GM23338 (cell line): ENCODE measurements around the gene EIF2S3B. TPM values are rescaled to one million over a fixed set of nuclear protein-coding genes. Genes with fewer than 3 reads are reported as not detected.

Experiments
- ATAC-seq: fragments of 200-7000 bp; cut with Tn5 transposase; 3 replicates; pipeline ENCODE4 v1.9.1; 2020
- DNase-seq: peaks from one replicate; pipeline ENCODE4 v3.0.0-alpha.2; 2015; ENCODE audit warnings: low spot score
- H2AFZ ChIP-seq: fragments of 200-600 bp; sonication (generic); 2 replicates; pipeline ENCODE4 v1.8.0; 2016; ENCODE audit warnings: antibody characterized with exemption, mild to moderate bottlenecking, moderate library complexity
- H3F3A ChIP-seq: fragments of 200-600 bp; sonication (generic); replicated peaks from 2 replicates; pipeline ENCODE4 v1.8.0; 2017; ENCODE audit warnings: antibody characterized with exemption, mixed run types, low read depth
- H3K27ac ChIP-seq: fragments of 200-600 bp; sonication (generic); 2 replicates; pipeline ENCODE4 v1.6.1; 2016; ENCODE audit warnings: low read depth
- H3K27me3 ChIP-seq: fragments of 200-600 bp; sonication (generic); 2 replicates; pipeline ENCODE4 v1.8.0; 2016; ENCODE audit warnings: mild to moderate bottlenecking, mixed run types, moderate library complexity; ENCODE audit not compliant: insufficient read depth
- H3K36me3 ChIP-seq: fragments of 200-600 bp; sonication (generic); 2 replicates; pipeline ENCODE4 v1.8.0; 2016; ENCODE audit warnings: mild to moderate bottlenecking; ENCODE audit not compliant: insufficient read depth
- H3K4me1 ChIP-seq: fragments of 200-600 bp; sonication (generic); 2 replicates; pipeline ENCODE4 v1.8.0; 2016; ENCODE audit warnings: mild to moderate bottlenecking, moderate library complexity; ENCODE audit not compliant: insufficient read depth
- H3K4me2 ChIP-seq: fragments of 200-600 bp; sonication (generic); 2 replicates; pipeline ENCODE4 v1.7.1; 2017; ENCODE audit warnings: mixed run types
- H3K4me3 ChIP-seq: fragments of 200-600 bp; sonication (generic); 2 replicates; pipeline ENCODE4 v1.6.1; 2016; ENCODE audit warnings: mixed run types
- H3K79me2 ChIP-seq: fragments of 200-600 bp; sonication (generic); replicated peaks from 2 replicates; pipeline ENCODE4 v1.8.0; 2017; ENCODE audit warnings: mild to moderate bottlenecking; ENCODE audit not compliant: insufficient read depth
- H3K9me2 ChIP-seq: fragments of 200-600 bp; sonication (generic); 2 replicates; pipeline ENCODE4 v1.8.0; 2017; ENCODE audit not compliant: insufficient read depth
- H4K20me1 ChIP-seq: fragments of 200-600 bp; sonication (generic); replicated peaks from 2 replicates; pipeline ENCODE4 v1.8.0; 2017; ENCODE audit warnings: mild to moderate bottlenecking; ENCODE audit not compliant: insufficient read depth
- H3K27ac Mint-ChIP-seq: 2 replicates; pipeline ENCODE4 v1.8.0; 2020; ENCODE audit warnings: inconsistent platforms, mild to moderate bottlenecking, moderate library complexity, mixed read lengths
- H3K27me3 Mint-ChIP-seq: 3 replicates; pipeline ENCODE4 v1.8.0; 2022; ENCODE audit warnings: low read depth, mild to moderate bottlenecking, moderate library complexity, mixed read lengths, inconsistent platforms; ENCODE audit not compliant: insufficient read depth, poor library complexity
- H3K36me3 Mint-ChIP-seq: 3 replicates; pipeline ENCODE4 v1.8.0; 2021; ENCODE audit warnings: low read depth, mild to moderate bottlenecking, inconsistent platforms, moderate library complexity, mixed read lengths
- H3K4me1 Mint-ChIP-seq: 3 replicates; pipeline ENCODE4 v1.8.0; 2020; ENCODE audit warnings: mild to moderate bottlenecking, inconsistent platforms, mixed read lengths
- H3K4me3 Mint-ChIP-seq: 3 replicates; pipeline ENCODE4 v1.8.0; 2021; ENCODE audit warnings: moderate library complexity, mild to moderate bottlenecking, inconsistent platforms, mixed read lengths
- H3K9me3 Mint-ChIP-seq: 3 replicates; pipeline ENCODE4 v1.8.0; 2020; ENCODE audit warnings: moderate library complexity, mild to moderate bottlenecking, inconsistent platforms, mixed read lengths
- CTCF ChIP-seq, 2 experiments: fragments of 200-600 bp in 1 of 2; sonication (generic) in 1 of 2; conservative IDR thresholded peaks; 2 replicates each; pipeline versions ENCODE4 v1.5.1 to v1.6.1; 2016 to 2017; ENCODE audit warnings: antibody characterized with exemption in 2 of 2, low read depth in 2 of 2, mild to moderate bottlenecking in 2 of 2, moderate library complexity in 1 of 2
- EZH2 ChIP-seq: fragments of 200-600 bp; sonication (generic); IDR thresholded peaks from one replicate; pipeline ENCODE4 v1.8.0; 2017; ENCODE audit warnings: antibody characterized with exemption, mild to moderate bottlenecking, low read depth; ENCODE audit not compliant: unreplicated experiment
- EZH2phosphoT487 ChIP-seq: fragments of 200-600 bp; sonication (generic); IDR thresholded peaks from one replicate; pipeline ENCODE4 v1.8.1; 2018; ENCODE audit warnings: antibody characterized with exemption; ENCODE audit not compliant: unreplicated experiment
- JUNB ChIP-seq: IDR thresholded peaks from one replicate; pipeline ENCODE4 v1.6.1; 2016; ENCODE audit warnings: antibody characterized with exemption; ENCODE audit not compliant: unreplicated experiment
- STAT1 ChIP-seq: IDR thresholded peaks from one replicate; pipeline ENCODE4 v1.6.1; 2016; ENCODE audit warnings: antibody characterized with exemption; ENCODE audit not compliant: unreplicated experiment
- ZNF114 ChIP-seq: fragments of 250-450 bp; sonication (Bioruptor Pico); IDR thresholded peaks from 2 replicates; pipeline ENCODE4 v1.5.0; 2020; ENCODE audit warnings: mild to moderate bottlenecking, moderate library complexity
- ZNF331 ChIP-seq: fragments of 250-450 bp; sonication (Bioruptor Pico); IDR thresholded peaks from 2 replicates; pipeline ENCODE4 v1.5.0; 2020; ENCODE audit warnings: low read depth, mild to moderate bottlenecking, moderate library complexity
- polyA plus RNA-seq: library from polyadenylated mRNA; unstranded; fragments of >200 nt; fragmentation: Nextera tagmentation; extraction: Ambion mirVana; gene quantifications from 2 replicates; pipeline ENCODE4 v1.2.1, GENCODE V29; 2016
- total RNA-seq: library from RNA; depleted of rRNA; stranded (reverse); fragments of >200 nt; shearing (Covaris generic); gene quantifications from 2 replicates; pipeline ENCODE4 v1.2.3, GENCODE V29; 2014
- TF ChIP-seq, protein P1 (sequence below): fragments of 250-450 bp; sonication (Bioruptor Pico); IDR thresholded peaks from 2 replicates; pipeline ENCODE4 v1.5.0; 2020; ENCODE audit warnings: mild to moderate bottlenecking, moderate library complexity
- TF ChIP-seq, protein P2 (sequence below): IDR thresholded peaks from 2 replicates; pipeline ENCODE4 v1.6.1; 2016; ENCODE audit warnings: antibody characterized with exemption

Gene EIF2S3B
- total and polyA plus RNA-seq, 2 experiments from 2014 or later, result 0.24 to 10.8 TPM

- TF ChIP-seq, protein P1, sequence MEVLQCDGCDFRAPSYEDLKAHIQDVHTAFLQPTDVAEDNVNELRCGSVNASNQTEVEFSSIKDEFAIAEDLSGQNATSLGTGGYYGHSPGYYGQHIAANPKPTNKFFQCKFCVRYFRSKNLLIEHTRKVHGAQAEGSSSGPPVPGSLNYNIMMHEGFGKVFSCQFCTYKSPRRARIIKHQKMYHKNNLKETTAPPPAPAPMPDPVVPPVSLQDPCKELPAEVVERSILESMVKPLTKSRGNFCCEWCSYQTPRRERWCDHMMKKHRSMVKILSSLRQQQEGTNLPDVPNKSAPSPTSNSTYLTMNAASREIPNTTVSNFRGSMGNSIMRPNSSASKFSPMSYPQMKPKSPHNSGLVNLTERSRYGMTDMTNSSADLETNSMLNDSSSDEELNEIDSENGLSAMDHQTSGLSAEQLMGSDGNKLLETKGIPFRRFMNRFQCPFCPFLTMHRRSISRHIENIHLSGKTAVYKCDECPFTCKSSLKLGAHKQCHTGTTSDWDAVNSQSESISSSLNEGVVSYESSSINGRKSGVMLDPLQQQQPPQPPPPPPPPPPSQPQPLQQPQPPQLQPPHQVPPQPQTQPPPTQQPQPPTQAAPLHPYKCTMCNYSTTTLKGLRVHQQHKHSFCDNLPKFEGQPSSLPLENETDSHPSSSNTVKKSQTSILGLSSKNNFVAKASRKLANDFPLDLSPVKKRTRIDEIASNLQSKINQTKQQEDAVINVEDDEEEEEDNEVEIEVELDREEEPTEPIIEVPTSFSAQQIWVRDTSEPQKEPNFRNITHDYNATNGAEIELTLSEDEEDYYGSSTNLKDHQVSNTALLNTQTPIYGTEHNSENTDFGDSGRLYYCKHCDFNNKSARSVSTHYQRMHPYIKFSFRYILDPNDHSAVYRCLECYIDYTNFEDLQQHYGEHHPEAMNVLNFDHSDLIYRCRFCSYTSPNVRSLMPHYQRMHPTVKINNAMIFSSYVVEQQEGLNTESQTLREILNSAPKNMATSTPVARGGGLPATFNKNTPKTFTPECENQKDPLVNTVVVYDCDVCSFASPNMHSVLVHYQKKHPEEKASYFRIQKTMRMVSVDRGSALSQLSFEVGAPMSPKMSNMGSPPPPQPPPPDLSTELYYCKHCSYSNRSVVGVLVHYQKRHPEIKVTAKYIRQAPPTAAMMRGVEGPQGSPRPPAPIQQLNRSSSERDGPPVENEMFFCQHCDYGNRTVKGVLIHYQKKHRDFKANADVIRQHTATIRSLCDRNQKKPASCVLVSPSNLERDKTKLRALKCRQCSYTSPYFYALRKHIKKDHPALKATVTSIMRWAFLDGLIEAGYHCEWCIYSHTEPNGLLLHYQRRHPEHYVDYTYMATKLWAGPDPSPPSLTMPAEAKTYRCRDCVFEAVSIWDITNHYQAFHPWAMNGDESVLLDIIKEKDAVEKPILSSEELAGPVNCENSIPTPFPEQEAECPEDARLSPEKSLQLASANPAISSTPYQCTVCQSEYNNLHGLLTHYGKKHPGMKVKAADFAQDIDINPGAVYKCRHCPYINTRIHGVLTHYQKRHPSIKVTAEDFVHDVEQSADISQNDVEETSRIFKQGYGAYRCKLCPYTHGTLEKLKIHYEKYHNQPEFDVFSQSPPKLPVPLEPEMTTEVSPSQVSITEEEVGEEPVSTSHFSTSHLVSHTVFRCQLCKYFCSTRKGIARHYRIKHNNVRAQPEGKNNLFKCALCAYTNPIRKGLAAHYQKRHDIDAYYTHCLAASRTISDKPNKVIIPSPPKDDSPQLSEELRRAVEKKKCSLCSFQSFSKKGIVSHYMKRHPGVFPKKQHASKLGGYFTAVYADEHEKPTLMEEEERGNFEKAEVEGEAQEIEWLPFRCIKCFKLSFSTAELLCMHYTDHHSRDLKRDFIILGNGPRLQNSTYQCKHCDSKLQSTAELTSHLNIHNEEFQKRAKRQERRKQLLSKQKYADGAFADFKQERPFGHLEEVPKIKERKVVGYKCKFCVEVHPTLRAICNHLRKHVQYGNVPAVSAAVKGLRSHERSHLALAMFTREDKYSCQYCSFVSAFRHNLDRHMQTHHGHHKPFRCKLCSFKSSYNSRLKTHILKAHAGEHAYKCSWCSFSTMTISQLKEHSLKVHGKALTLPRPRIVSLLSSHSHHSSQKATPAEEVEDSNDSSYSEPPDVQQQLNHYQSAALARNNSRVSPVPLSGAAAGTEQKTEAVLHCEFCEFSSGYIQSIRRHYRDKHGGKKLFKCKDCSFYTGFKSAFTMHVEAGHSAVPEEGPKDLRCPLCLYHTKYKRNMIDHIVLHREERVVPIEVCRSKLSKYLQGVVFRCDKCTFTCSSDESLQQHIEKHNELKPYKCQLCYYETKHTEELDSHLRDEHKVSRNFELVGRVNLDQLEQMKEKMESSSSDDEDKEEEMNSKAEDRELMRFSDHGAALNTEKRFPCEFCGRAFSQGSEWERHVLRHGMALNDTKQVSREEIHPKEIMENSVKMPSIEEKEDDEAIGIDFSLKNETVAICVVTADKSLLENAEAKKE (CRISPR knock-in tag), result no peak
- TF ChIP-seq STAT1, result no peak
- TF ChIP-seq, protein P2, sequence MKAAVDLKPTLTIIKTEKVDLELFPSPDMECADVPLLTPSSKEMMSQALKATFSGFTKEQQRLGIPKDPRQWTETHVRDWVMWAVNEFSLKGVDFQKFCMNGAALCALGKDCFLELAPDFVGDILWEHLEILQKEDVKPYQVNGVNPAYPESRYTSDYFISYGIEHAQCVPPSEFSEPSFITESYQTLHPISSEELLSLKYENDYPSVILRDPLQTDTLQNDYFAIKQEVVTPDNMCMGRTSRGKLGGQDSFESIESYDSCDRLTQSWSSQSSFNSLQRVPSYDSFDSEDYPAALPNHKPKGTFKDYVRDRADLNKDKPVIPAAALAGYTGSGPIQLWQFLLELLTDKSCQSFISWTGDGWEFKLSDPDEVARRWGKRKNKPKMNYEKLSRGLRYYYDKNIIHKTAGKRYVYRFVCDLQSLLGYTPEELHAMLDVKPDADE, result no peak
- no peak for TF ChIP-seq ZNF331
Measured at GRCh38 chr12:10498042-10498441, 7.6 kb upstream of the EIF2S3B start (continued).

- no peaks in the 10 kb centered on the region for H3K36me3 ChIP-seq
- H3K79me2 ChIP-seq, result no peaks in the 10 kb centered on the region
- Mint-ChIP-seq H3K9me3 (no peaks in the 10 kb centered on the region), H3K4me3 (no peak overlapping the region), H3K27ac (no peak overlapping the region), H3K4me1 (no peaks in the 10 kb centered on the region), H3K27me3 (no peaks in the 10 kb centered on the region), H3K36me3 (no peaks in the 10 kb centered on the region)
- H3K27me3 ChIP-seq, result no peaks in the 10 kb centered on the region
- DNase-seq, result no peak
- H3K4me1 ChIP-seq, result no peaks in the 10 kb centered on the region
- no peak overlapping the region for H3K4me2 ChIP-seq
- H4K20me1 ChIP-seq, result no peaks in the 10 kb centered on the region
- H3F3A ChIP-seq, result no peaks in the 10 kb centered on the region
- no peaks in the 10 kb centered on the region for H3K9me2 ChIP-seq
- no peak overlapping the region for H3K27ac ChIP-seq
- H3K4me3 ChIP-seq, result no peak overlapping the region
- no peak for ATAC-seq
- H2AFZ ChIP-seq, result no peak overlapping the region
- TF ChIP-seq STAT1, result no peak
- TF ChIP-seq CTCF (conservative IDR thresholded peaks at IDR 0.05; ENCODE audit: low read depth in 2 of 2), result no peak
- no peak for TF ChIP-seq ZNF331
- no peak for TF ChIP-seq ZNF114 (CRISPR knock-in tag)
- TF ChIP-seq EZH2phosphoT487, result no peak
- TF ChIP-seq EZH2, result no peak
- TF ChIP-seq JUNB, result no peak
Measured at GRCh38 chr12:10501030-10501429, 4.7 kb upstream of the EIF2S3B start.
